Measurements from ENCODE around the gene STON1.

DNA sequence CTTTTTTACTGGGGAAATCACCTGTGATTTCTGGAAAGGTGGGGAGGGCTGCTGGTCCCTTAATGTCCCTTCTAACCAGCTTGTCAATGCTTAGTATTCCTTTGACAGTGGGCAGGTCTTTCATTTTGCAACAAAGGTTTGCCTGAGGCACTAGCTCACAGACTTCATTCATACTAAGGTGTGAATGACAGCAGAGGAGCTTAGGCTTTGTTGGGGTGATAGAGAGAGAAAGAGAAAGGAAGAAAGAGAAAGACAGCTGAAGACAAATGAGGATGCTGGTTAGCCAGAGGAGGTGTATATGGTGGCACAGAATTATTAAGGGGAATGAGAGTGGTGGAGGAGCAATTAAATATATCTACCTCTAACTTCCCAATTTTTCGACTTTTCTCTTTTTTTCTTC is 58.8 kb downstream of the STON1 start:
- TF ChIP-seq, protein P1, sequence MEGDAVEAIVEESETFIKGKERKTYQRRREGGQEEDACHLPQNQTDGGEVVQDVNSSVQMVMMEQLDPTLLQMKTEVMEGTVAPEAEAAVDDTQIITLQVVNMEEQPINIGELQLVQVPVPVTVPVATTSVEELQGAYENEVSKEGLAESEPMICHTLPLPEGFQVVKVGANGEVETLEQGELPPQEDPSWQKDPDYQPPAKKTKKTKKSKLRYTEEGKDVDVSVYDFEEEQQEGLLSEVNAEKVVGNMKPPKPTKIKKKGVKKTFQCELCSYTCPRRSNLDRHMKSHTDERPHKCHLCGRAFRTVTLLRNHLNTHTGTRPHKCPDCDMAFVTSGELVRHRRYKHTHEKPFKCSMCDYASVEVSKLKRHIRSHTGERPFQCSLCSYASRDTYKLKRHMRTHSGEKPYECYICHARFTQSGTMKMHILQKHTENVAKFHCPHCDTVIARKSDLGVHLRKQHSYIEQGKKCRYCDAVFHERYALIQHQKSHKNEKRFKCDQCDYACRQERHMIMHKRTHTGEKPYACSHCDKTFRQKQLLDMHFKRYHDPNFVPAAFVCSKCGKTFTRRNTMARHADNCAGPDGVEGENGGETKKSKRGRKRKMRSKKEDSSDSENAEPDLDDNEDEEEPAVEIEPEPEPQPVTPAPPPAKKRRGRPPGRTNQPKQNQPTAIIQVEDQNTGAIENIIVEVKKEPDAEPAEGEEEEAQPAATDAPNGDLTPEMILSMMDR (IDR thresholded peaks at IDR 0.05), result no peak
- TF ChIP-seq POLR2AphosphoS5 (IDR thresholded peaks at IDR 0.05), result no peak
- TF ChIP-seq POLR2A (IDR thresholded peaks at IDR 0.05), result no peak
